ENCODE data around the gene PNMT. TPM values are rescaled to one million over a fixed set of nuclear protein-coding genes. Genes with fewer than 3 reads are reported as not detected.

PNMT gene
- total and polyA plus RNA-seq, 4 donors: 1.9 to 4.3 (median 3.5) TPM

- peak overlapping the region in 1 of 2 donors; percentile 82 for H3K27ac ChIP-seq (ENCODE audit: low read depth in 1 of 2, low read length in 1 of 2)
- TF ChIP-seq CTCF (IDR thresholded peaks at IDR 0.05; ENCODE audit: control extremely low read depth, extremely low read depth): no peak
- DNase-seq (no peak), ATAC-seq (ENCODE audit: insufficient read depth, low FRiP score) (no peak)
- peaks cover 0 to 57% (median 8%) of the 10 kb centered on the region in 5 donors for H3K4me1 ChIP-seq (ENCODE audit: control insufficient read depth in 5 of 5, insufficient read depth in 5 of 5, low read length in 5 of 5)
- no peaks in the 10 kb centered on the region for H3K9me3 ChIP-seq (ENCODE audit: control insufficient read depth in 4 of 4, insufficient read depth in 3 of 4, low read length in 3 of 4)
- H3K36me3 ChIP-seq (ENCODE audit: control insufficient read depth in 4 of 4, insufficient read depth in 4 of 4, low read length in 4 of 4): peaks cover 0 to 47% (median 7%) of the 10 kb centered on the region in 4 donors
- no peak overlapping the region for H3K4me3 ChIP-seq
- H3K9ac ChIP-seq (ENCODE audit: insufficient read depth in 1 of 2, low read length in 2 of 2): no peak overlapping the region
- 81 to 88% methylated on average over 8 of the region's 8 CpGs for WGBS, 2 donors
- H3K27me3 ChIP-seq (ENCODE audit: control insufficient read depth in 3 of 3, insufficient read depth in 3 of 3, low read length in 2 of 3): no peaks in the 10 kb centered on the region
Observed at GRCh38 chr17:39661744-39662541, 6.3 kb upstream of the PNMT start.

GRCh38 chr17:39662551-39663339, 5.5 kb upstream of the PNMT start:
- Histone ChIP-seq H3K9ac (ENCODE audit: insufficient read depth in 1 of 2, low read length in 2 of 2) (no peak overlapping the region), H3K4me3 (no peak overlapping the region), H3K36me3 (ENCODE audit: control insufficient read depth in 4 of 4, insufficient read depth in 4 of 4, low read length in 4 of 4) (peaks cover 0 to 45% (median 7%) of the 10 kb centered on the region in 4 donors), H3K9me3 (ENCODE audit: control insufficient read depth in 4 of 4, insufficient read depth in 3 of 4, low read length in 3 of 4) (no peaks in the 10 kb centered on the region), H3K4me1 (ENCODE audit: control insufficient read depth in 5 of 5, insufficient read depth in 5 of 5, low read length in 5 of 5) (peaks cover 0 to 58% (median 8%) of the 10 kb centered on the region in 5 donors), H3K27ac (ENCODE audit: low read depth in 1 of 2, low read length in 1 of 2) (peak overlapping the region; percentile 10 to 65), H3K27me3 (ENCODE audit: control insufficient read depth in 3 of 3, insufficient read depth in 3 of 3, low read length in 2 of 3) (peaks cover 0 to 2% (median 0%) of the 10 kb centered on the region in 3 donors)
- DNase-seq: no peak
- TF ChIP-seq CTCF (IDR thresholded peaks at IDR 0.05; ENCODE audit: control extremely low read depth, extremely low read depth): no peak
- 71 to 83% methylated on average over 22 of the region's 22 CpGs for WGBS, 2 donors
- no peak for ATAC-seq (ENCODE audit: insufficient read depth, low FRiP score)

- no peak for DNase-seq
Observed at GRCh38 chr17:39663340-39663687, 4.9 kb upstream of the PNMT start.

More at GRCh38 chr17:39663340-39663687, 4.9 kb upstream of the PNMT start:
- Histone ChIP-seq H3K36me3 (ENCODE audit: control insufficient read depth in 4 of 4, insufficient read depth in 4 of 4, low read length in 4 of 4) (peaks cover 0 to 41% (median 7%) of the 10 kb centered on the region in 4 donors), H3K4me1 (ENCODE audit: control insufficient read depth in 5 of 5, insufficient read depth in 5 of 5, low read length in 5 of 5) (peaks cover 0 to 58% (median 8%) of the 10 kb centered on the region in 5 donors), H3K27ac (ENCODE audit: low read depth in 1 of 2, low read length in 1 of 2) (peak overlapping the region; percentile 65 to 91), H3K4me3 (no peak overlapping the region), H3K9ac (ENCODE audit: insufficient read depth in 1 of 2, low read length in 2 of 2) (no peak overlapping the region), H3K27me3 (ENCODE audit: control insufficient read depth in 3 of 3, insufficient read depth in 3 of 3, low read length in 2 of 3) (peaks cover 0 to 4% (median 0%) of the 10 kb centered on the region in 3 donors), H3K9me3 (ENCODE audit: control insufficient read depth in 4 of 4, insufficient read depth in 3 of 4, low read length in 3 of 4) (no peaks in the 10 kb centered on the region)
- TF ChIP-seq CTCF (IDR thresholded peaks at IDR 0.05; ENCODE audit: control extremely low read depth, extremely low read depth): no peak
- no peak for ATAC-seq (ENCODE audit: insufficient read depth, low FRiP score)
- WGBS, 2 donors: 55 to 59% methylated on average over 4 of the region's 4 CpGs
